ENCODE measurements around the gene MCAT.
"Not testable (repeated sequence)": the region's sequence is repeated elsewhere in the genome, so short reads cannot be mapped to it uniquely, and the experiment has no call there.

Gene MCAT

GRCh38 chr22:43153899-43154298 lies 10.7 kb upstream of the MCAT start:
- no peak for DNase-seq (ENCODE audit: low read depth)

DNA sequence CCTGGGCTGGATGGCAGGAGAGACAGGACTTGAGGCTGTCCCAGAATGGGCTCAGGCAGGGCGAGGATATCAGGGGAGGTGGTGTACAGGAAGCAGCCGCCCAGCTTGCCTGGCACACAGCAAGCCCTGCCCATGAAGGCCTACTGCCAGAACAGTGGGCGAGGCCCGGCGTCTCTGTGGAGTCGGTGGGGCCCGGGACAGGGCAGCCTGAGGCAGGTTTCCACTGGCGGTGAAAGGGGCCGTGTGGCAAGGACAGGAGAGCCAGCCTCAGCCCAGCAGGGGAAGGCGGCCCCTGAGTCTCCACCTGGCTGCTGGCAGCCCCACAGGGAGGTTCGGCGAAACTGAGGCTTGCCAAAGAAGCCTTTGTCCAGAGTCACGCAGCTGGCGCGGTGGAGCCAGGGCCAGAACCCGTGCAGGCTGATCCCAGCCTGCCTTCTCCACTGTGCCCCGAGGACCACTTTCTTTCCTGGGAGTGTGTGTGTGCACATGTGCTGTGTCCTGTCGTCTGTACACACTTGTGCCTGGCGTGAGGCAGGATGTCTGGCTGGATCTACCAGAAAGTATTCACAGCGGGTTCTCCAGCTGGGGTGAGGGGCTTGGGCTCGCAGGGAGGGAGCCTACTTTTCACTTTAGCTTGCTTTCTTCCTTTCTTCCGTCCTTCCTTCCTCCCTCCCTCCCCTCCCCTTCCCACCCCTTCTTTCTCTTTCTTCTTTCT lies 9.3 kb upstream of the MCAT start:
- no peak for DNase-seq (ENCODE audit: low read depth)

GRCh38 chr22:43152003-43152356 lies 8.8 kb upstream of the MCAT start:
- no peak for DNase-seq (ENCODE audit: low read depth)

- peak; percentile 45 for DNase-seq (ENCODE audit: low read depth)
These were observed 8.2 kb upstream of the MCAT start, which contains the start of gene TSPO for GRCh38 chr22:43151251-43152002. TSPO (plus strand) TSS chr22:43151559; CDS start chr22:43159239, 7,680 bp downstream.

GRCh38 chr22:43150731-43151206 lies 7.6 kb upstream of the MCAT start:
- no peak for DNase-seq (ENCODE audit: low read depth)

DNA sequence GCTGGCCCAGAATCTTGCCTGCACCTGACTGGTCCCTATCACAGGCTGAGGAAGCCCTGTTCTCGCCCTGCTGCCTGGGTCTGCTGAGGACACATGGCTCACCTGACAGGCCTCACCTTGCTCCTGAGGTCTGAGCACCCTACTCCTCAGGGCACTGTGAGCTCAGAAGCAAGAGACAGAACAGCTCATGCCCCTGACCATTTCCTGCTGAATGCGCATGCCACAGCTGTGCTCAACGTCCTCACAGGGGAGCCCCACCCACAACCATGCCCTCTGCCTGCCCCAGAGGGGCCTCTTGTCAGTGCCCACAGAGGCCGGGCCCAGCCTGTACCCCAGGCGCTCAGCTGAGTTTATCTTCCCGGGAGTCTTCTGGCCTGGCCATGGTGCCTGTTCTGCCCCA lies 5.4 kb upstream of the MCAT start:
- DNase-seq (ENCODE audit: low read depth) = no peak

- no peak for DNase-seq (ENCODE audit: low read depth)
These were observed 4.6 kb upstream of the MCAT start for GRCh38 chr22:43147821-43148220.

DNA sequence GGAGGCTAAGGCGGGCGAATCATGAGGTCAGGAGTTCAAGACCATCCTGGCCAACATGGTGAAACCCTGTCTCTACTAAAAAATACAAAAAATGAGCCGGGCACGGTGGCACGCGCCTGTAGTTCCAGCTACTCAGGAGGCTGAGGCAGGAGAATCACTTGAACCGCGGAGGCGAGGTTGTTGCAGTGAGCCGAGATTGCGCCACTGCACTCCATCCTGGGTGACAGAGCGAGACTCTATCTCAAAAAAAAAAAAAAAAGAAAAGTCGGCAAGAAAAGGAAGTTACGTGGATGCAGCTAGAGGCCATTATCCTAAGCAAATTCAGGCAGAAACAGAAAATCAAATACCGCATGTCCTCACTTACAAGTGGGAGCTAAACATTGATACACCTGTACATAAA lies 3.1 kb upstream of the MCAT start:
- DNase-seq (ENCODE audit: low read depth) = not testable (repeated sequence)

DNA sequence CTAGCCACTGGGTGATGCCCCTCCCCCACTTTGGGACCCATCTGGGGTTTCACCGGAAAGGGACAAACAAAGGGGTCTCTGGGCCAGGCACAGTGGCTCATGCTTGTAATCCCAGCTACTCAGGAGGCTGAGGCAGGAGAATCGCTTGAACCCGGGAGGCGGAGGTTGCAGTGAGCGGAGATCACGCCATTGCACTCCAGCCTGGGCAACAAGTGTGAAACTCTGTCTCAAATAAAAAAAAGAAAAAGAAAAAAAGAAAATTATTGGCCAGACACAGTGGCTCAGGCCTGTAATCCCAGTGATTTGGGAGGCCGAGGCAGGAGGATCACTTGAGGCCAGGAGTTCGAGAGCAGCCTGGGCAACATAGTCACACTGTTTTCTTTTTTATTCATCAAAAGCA lies 2.2 kb upstream of the MCAT start:
- not testable (repeated sequence) for DNase-seq (ENCODE audit: low read depth)

GRCh38 chr22:43144949-43145348 lies 1.8 kb upstream of the MCAT start:
- DNase-seq (ENCODE audit: low read depth) = no peak

DNA sequence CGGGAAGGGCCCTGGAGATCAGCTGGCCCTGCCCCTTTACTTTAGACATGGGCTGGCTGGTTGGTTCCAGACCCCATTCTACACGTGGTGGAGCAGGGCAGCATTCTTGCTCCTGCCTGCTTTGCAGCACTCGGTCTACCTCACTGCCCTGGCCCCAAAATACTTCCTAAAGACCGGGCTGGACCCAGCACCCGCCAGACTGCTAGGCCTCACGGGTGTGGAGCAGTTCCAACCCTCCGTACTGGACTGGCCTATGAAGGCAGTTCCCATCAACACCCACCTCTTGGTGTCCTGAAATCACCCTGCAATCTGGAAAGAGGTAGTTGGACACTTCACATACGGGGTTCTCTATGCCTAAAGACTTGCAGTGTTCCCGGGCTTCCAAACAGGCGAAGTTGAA lies 6.4 kb downstream of the MCAT start:
- no peak for DNase-seq (ENCODE audit: low read depth)

GRCh38 chr22:43136255-43136654 lies 6.9 kb downstream of the MCAT start:
- DNase-seq (ENCODE audit: low read depth) = no peak

DNA sequence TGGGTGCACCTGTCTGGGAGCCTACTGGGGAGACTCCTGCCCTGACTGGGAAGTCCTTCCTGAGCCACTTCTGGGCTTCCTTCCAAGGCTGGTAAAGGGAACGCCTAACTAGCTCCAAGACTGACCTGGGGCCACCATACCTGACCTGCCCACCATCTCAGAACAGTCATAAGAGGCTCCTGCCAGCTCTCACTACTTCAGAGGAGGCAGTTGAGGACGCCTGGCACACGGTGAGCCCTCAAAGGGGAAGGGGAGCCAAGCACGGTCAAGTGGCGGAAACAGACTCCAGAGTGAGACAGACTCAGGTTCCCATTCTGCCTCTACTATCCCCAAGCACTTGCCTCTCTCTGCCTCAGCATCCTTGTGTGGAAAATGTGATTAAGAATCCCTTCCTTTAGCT lies 7.6 kb downstream of the MCAT start:
- DNase-seq (ENCODE audit: low read depth) = no peak

GRCh38 chr22:43134553-43134952 lies 8.6 kb downstream of the MCAT start:
- no peak for DNase-seq (ENCODE audit: low read depth)

DNA sequence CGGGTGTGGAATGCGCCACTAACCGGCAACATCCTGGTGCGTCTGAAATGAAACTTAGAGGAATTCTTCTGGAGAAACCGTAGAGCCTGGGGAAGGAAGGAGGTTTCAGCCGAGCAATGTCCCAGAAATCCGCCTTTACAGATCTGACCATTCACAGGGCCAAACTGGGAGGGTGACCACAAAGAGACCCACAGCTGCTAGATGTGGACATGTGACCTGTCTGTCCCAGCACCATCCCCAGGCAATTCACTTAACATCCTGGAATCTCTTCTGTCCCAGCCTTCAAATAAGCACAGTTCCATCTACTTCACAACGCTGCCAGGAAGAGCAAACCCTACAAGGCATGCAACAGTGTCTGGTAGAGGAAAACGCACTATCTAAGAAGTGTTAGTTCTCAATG lies 9.8 kb downstream of the MCAT start:
- DNase-seq (ENCODE audit: low read depth) = no peak

GRCh38 chr22:43131773-43132501 lies 11.3 kb downstream of the MCAT start:
- DNase-seq (ENCODE audit: low read depth) = no peak

DNA sequence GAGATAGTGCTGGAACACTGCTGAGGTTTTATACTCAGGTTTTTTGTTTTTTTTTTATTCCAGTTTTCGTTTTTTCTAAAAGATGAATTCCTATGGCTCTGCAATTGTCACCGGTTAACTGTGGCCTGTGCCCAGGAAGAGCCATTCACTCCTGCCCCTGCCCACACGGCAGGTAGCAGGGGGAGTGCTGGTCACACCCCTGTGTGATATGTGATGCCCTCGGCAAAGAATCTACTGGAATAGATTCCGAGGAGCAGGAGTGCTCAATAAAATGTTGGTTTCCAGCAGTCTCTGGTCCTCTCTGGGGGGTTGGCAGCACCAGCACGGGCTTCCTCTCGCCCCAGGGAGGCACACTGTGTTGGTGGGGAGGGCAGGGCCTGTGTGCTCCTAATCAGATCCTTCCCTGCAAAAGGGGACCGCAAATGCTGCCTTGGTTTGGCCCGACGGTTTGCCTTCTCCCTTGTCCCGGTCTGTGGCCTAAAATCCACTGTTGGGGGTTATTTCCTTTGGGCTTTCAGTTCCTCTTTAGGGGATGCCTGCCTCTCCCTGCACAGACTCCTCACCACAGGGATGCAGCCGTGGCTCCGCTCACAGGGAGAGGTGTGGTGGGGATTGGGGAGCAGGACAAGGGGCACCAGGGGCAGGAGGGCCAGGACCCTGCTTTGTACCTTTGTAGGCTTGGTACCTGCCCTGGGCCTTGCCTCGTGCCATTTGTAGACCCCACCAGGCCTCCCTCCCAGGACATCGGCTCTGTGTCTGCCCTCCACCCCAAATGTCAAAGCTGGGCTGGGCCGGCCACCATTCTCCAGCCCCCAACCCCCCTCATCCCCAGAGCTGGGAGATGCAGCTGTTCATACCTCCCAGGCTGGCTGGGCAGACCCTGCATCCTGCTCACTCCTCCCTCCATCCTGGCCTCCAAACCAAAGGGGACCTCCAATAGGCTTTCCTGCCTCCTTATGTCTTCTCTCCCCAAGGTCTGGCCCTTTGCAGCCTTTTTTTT lies 13.5 kb downstream of the MCAT start:
- DNase-seq (ENCODE audit: low read depth) = no peak

DNA sequence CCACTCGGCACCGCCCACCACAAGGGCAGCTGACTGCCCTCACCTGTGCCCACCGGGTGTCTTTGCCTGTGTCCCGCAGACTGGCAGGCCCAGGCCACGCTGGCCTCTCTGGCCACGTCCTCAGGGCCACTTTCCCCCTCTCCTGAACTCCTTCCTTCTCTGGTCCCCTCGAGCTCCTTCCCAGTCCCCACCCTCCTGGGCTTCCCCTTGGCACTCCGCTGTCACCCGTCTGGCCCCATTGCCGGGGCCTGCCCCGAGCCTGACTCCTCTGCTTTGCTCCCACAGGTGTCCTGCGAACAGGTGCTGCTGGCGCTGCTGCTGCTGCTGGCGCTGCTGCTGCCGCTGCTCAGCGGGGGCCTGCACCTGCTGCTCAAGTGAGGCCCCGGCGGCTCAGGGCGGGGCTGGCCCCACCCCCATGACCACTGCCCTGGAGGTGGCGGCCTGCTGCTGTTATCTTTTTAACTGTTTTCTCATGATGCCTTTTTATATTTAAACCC lies 14.2 kb downstream of the MCAT start:
- no peak for DNase-seq (ENCODE audit: low read depth)

DNA sequence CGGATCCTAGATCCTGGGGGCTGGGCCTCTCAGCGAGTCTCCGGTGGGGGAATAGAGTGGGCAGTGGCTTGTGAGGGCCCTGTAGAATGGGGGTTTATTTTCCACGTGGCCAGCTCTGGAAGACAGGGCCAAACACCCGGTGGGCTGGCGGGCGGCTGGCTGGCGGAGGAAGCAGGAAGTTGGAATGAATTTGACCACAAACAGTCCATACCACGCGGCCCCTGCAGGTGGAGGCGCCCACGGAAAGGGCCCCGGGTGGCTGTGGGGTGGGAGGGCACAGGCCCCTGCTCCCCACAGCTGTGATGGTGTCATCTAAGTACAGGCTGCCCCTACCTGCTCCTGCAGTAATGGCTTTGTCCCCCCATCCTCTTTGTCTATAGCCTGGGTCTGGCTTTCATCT lies 15.1 kb downstream of the MCAT start:
- no peak for DNase-seq (ENCODE audit: low read depth)

- no peak for DNase-seq (ENCODE audit: low read depth)
These were observed 15.9 kb downstream of the MCAT start for GRCh38 chr22:43127166-43127908.
